Stimulated activated CD4-positive, alpha-beta T cell treated with anti-CD3 and anti-CD28 coated beads, Interleukin-1b, Interleukin-23, amount 100 ng/mL, for 1 hour (primary cell): ENCODE data around the gene ZNF57.
A peak's percentile ranks its signal among the peaks of the same experiment; 100 is the strongest.
"Not testable (repeated sequence)": the region's sequence is repeated elsewhere in the genome, so short reads cannot be mapped to it uniquely, and the experiment has no call there.

Experiments
- DNase-seq, 2 donors: peaks; one replicate each; pipeline ENCODE4 v3.0.0-alpha.2; 2020; ENCODE audit warnings: low read depth in 2 of 2

ZNF57 gene

GRCh38 chr19:2896694-2897093 is 4.0 kb upstream of the ZNF57 start:
- DNase-seq, result no peak

GRCh38 chr19:2902590-2903218 is 2.0 kb downstream of the ZNF57 start:
- DNase-seq, result no peak

GRCh38 chr19:2903326-2903725 is 2.6 kb downstream of the ZNF57 start:
- DNase-seq, result not testable (repeated sequence)

GRCh38 chr19:2905918-2906519 is 5.3 kb downstream of the ZNF57 start:
- no peak for DNase-seq

GRCh38 chr19:2906631-2907195 is 6.0 kb downstream of the ZNF57 start:
- DNase-seq, result no peak

GRCh38 chr19:2912306-2912705 is 11.6 kb downstream of the ZNF57 start:
- DNase-seq, result no peak

- DNase-seq, result no peak
Observed at GRCh38 chr19:2917275-2918184, 16.8 kb downstream of the ZNF57 start.

- no peak for DNase-seq
Observed at GRCh38 chr19:2922987-2923386, 22.3 kb downstream of the ZNF57 start.

GRCh38 chr19:2923510-2923909 is 22.8 kb downstream of the ZNF57 start:
- no peak for DNase-seq

- DNase-seq, result no peak
Observed at GRCh38 chr19:2926341-2927031, 25.8 kb downstream of the ZNF57 start.

GRCh38 chr19:2927032-2927430 is 26.3 kb downstream of the ZNF57 start:
- DNase-seq, result no peak

- no peak for DNase-seq
Observed at GRCh38 chr19:2933490-2933910, 32.8 kb downstream of the ZNF57 start.

GRCh38 chr19:2935863-2936262 is 35.1 kb downstream of the ZNF57 start:
- DNase-seq, result not testable (repeated sequence)

GRCh38 chr19:2942928-2943640 is 42.4 kb downstream of the ZNF57 start:
- DNase-seq, result no peak

- DNase-seq, result no peak
Observed at GRCh38 chr19:2944403-2944774, 43.7 kb downstream of the ZNF57 start.

GRCh38 chr19:2944775-2945574 is 44.2 kb downstream of the ZNF57 start, which contains the start of gene ZNF77:
ZNF77 (minus strand) TSS chr19:2944971; CDS start chr19:2944840, 131 bp downstream.
- peak; percentile 96 to 97 for DNase-seq

GRCh38 chr19:2945575-2946184 is 45.0 kb downstream of the ZNF57 start:
- DNase-seq, result no peak

- no peak for DNase-seq
Observed at GRCh38 chr19:2949939-2950285, 49.2 kb downstream of the ZNF57 start.

GRCh38 chr19:2950286-2951124 is 49.8 kb downstream of the ZNF57 start:
- DNase-seq, result peak; percentile 100
